H1 (cell line): ENCODE measurements around the gene ARMC7. TPM values are rescaled to one million over a fixed set of nuclear protein-coding genes. Genes with fewer than 3 reads are reported as not detected.

Experiments used
- CTCF ChIA-PET: fragments of 300-600 bp; sonication (Branson Sonifier 250); formaldehyde crosslinking; loops from one replicate; lab custom pipeline; 2021; ENCODE audit not compliant: partially characterized antibody; lab: Charles Lee
- POLR2A ChIA-PET: fragments of 300-600 bp; sonication (Branson Sonifier 250); formaldehyde crosslinking; loops from one replicate; lab custom pipeline; 2021; ENCODE audit warnings: inconsistent platforms; ENCODE audit not compliant: partially characterized antibody; lab: Charles Lee
- DNase-seq, 2 experiments: peaks; one replicate each; pipeline versions ENCODE4 v3.0.0 to v3.0.0-alpha.2; 2010 to 2022; ENCODE audit warnings: low spot score in 2 of 2, low read depth in 1 of 2, mixed read lengths in 1 of 2
- FAIRE-seq: peaks from 2 replicates; lab custom pipeline; 2011; peaks lifted over from hg19 to GRCh38; lab: Jason Lieb, UNC
- H2AFZ ChIP-seq: 2 replicates; pipeline ENCODE4 v1.8.1; 2012; ENCODE audit warnings: low read length, inconsistent platforms
- H2AK5ac ChIP-seq: 2 replicates; pipeline ENCODE4 v1.6.1; 2013; ENCODE audit warnings: low read depth, low read length
- H2BK120ac ChIP-seq: replicated peaks from 2 replicates; pipeline ENCODE3; 2013; ENCODE audit warnings: low read depth, low read length, inconsistent platforms
- H2BK12ac ChIP-seq: 2 replicates; pipeline ENCODE4 v1.6.1; 2013; ENCODE audit warnings: low read depth, low read length
- H2BK15ac ChIP-seq: 2 replicates; pipeline ENCODE4 v1.6.1; 2013; ENCODE audit warnings: low read length
- H2BK20ac ChIP-seq: 2 replicates; pipeline ENCODE4 v1.6.1; 2013; ENCODE audit warnings: low read length
- H2BK5ac ChIP-seq: 2 replicates; pipeline ENCODE4 v1.6.1; 2013; ENCODE audit warnings: low read depth, low read length
- H3K14ac ChIP-seq: 2 replicates; pipeline ENCODE4 v1.6.1; 2013; ENCODE audit warnings: inconsistent platforms; ENCODE audit not compliant: insufficient read length
- H3K18ac ChIP-seq: 2 replicates; pipeline ENCODE4 v1.6.1; 2013; ENCODE audit warnings: low read length; ENCODE audit errors: extremely low read depth
- H3K23ac ChIP-seq: 2 replicates; pipeline ENCODE4 v1.6.1; 2013; ENCODE audit warnings: inconsistent platforms; ENCODE audit not compliant: insufficient read length
- H3K23me2 ChIP-seq: 2 replicates; pipeline ENCODE4 v1.6.1; 2013; ENCODE audit warnings: low read depth, low read length
- H3K27ac ChIP-seq: 2 replicates; pipeline ENCODE4 v1.6.1; 2011; ENCODE audit warnings: low read depth, low read length, inconsistent platforms
- H3K27me3 ChIP-seq, 4 experiments: replicated peaks in 1 of 4; 1 replicate in 1 of 4; 2 replicates in 3 of 4; pipeline versions ENCODE4 v1.6.1 to v1.8.1; 2011 to 2013; ENCODE audit warnings: low read length in 3 of 4, mild to moderate bottlenecking in 3 of 4, inconsistent platforms in 2 of 4, mixed read lengths in 2 of 4, moderate library complexity in 1 of 4; ENCODE audit not compliant: control insufficient read depth in 3 of 4, insufficient read depth in 3 of 4; ENCODE audit errors: extremely low read depth in 1 of 4
- H3K36me3 ChIP-seq, 4 experiments: 2 replicates each; pipeline versions ENCODE4 v1.6.1 to v1.8.1; 2011 to 2013; ENCODE audit warnings: mild to moderate bottlenecking in 4 of 4, low read length in 3 of 4, moderate library complexity in 2 of 4, control low read depth in 1 of 4, inconsistent platforms in 1 of 4; ENCODE audit not compliant: insufficient read depth in 4 of 4, control insufficient read depth in 2 of 4
- H3K4ac ChIP-seq: replicated peaks from 2 replicates; pipeline ENCODE3; 2013; ENCODE audit warnings: low read length, low read depth, mixed read lengths, inconsistent platforms; ENCODE audit not compliant: insufficient read length
- H3K4me1 ChIP-seq, 4 experiments: replicated peaks in 1 of 4; 1 replicate in 1 of 4; 2 replicates in 3 of 4; pipeline versions ENCODE4 v1.6.1 to v1.8.1; 2011 to 2013; ENCODE audit warnings: low read length in 3 of 4, inconsistent platforms in 2 of 4, mixed read lengths in 1 of 4; ENCODE audit not compliant: insufficient read depth in 4 of 4, control insufficient read depth in 3 of 4
- H3K4me2 ChIP-seq, 2 experiments: 2 replicates each; pipeline versions ENCODE4 v1.6.1 to v1.8.1; 2011 to 2013; ENCODE audit warnings: low read depth in 2 of 2, low read length in 2 of 2, control low read depth in 1 of 2, inconsistent platforms in 1 of 2, mild to moderate bottlenecking in 1 of 2; ENCODE audit not compliant: insufficient read depth in 1 of 2
- H3K4me3 ChIP-seq, 4 experiments: fragments of 200-600, 300-600 bp in 1 of 4; sonication (generic), shearing (Covaris generic), sonication (Bioruptor Twin) in 1 of 4; 2 replicates each; pipeline versions ENCODE4 v1.5.1 to v1.8.1; 2011 to 2016; ENCODE audit warnings: low read length in 4 of 4, low read depth in 3 of 4, control low read depth in 2 of 4, inconsistent platforms in 2 of 4, mild to moderate bottlenecking in 2 of 4, mixed read lengths in 1 of 4, moderate library complexity in 1 of 4; ENCODE audit not compliant: insufficient read depth in 2 of 4; ENCODE audit errors: extremely low read depth in 1 of 4
- H3K56ac ChIP-seq: replicated peaks from 2 replicates; pipeline ENCODE3; 2013; ENCODE audit warnings: low read depth, mild to moderate bottlenecking, mixed read lengths, low read length, inconsistent platforms; ENCODE audit not compliant: insufficient read length
- H3K79me1 ChIP-seq: 2 replicates; pipeline ENCODE4 v1.6.1; 2013; ENCODE audit warnings: low read depth, low read length, control low read depth
- H3K79me2 ChIP-seq, 2 experiments: 2 replicates each; pipeline versions ENCODE4 v1.6.1 to v1.8.1; 2012 to 2013; ENCODE audit warnings: low read length in 2 of 2, mild to moderate bottlenecking in 2 of 2, inconsistent platforms in 1 of 2; ENCODE audit not compliant: insufficient read depth in 2 of 2, control insufficient read depth in 1 of 2
- H3K9ac ChIP-seq, 4 experiments: replicated peaks in 1 of 4; 1 replicate in 1 of 4; 2 replicates in 3 of 4; pipeline versions ENCODE4 v1.6.1 to v1.8.1; 2011 to 2013; ENCODE audit warnings: low read depth in 3 of 4, low read length in 3 of 4, control low read depth in 2 of 4, mild to moderate bottlenecking in 2 of 4, moderate library complexity in 2 of 4, inconsistent platforms in 1 of 4; ENCODE audit errors: extremely low read depth in 1 of 4
- H3K9me3 ChIP-seq, 2 experiments: 2 replicates each; pipeline versions ENCODE4 v1.6.1 to v1.8.1; 2012 to 2013; ENCODE audit warnings: mild to moderate bottlenecking in 2 of 2, moderate library complexity in 2 of 2, control low read depth in 1 of 2, inconsistent platforms in 1 of 2, low read depth in 1 of 2, low read length in 1 of 2, mixed read lengths in 1 of 2; ENCODE audit not compliant: insufficient read depth in 2 of 2
- H4K20me1 ChIP-seq, 2 experiments: replicated peaks in 1 of 2; 2 replicates each; pipeline versions ENCODE3 to v1.8.1; 2011 to 2013; ENCODE audit warnings: inconsistent platforms in 2 of 2, low read length in 2 of 2, mild to moderate bottlenecking in 1 of 2; ENCODE audit not compliant: insufficient read depth in 2 of 2, control insufficient read depth in 1 of 2
- H4K5ac ChIP-seq: 2 replicates; pipeline ENCODE4 v1.6.1; 2013; ENCODE audit warnings: low read length, low read depth, mixed read lengths, inconsistent platforms; ENCODE audit not compliant: insufficient read length
- H4K8ac ChIP-seq: 2 replicates; pipeline ENCODE4 v1.8.0; 2013; ENCODE audit warnings: mild to moderate bottlenecking, moderate library complexity, low read length, inconsistent platforms; ENCODE audit not compliant: insufficient read depth; ENCODE audit errors: extremely low read depth
- H4K91ac ChIP-seq: replicated peaks from 2 replicates; pipeline ENCODE3; 2013; ENCODE audit warnings: low read length, mixed read lengths, inconsistent platforms; ENCODE audit not compliant: insufficient read length
- CEBPB ChIP-seq: IDR thresholded peaks from 2 replicates; pipeline ENCODE4 v1.6.1; 2012; ENCODE audit warnings: low read depth, low read length
- CHD1 ChIP-seq: IDR thresholded peaks from 2 replicates; pipeline ENCODE4 v1.6.1; 2012; ENCODE audit warnings: low read depth, low read length, improper control_type of control experiment
- SP1 ChIP-seq: IDR thresholded peaks from 2 replicates; pipeline ENCODE4 v1.6.1; 2011; ENCODE audit warnings: low read depth, low read length
- WGBS, 2 experiments: shearing (Covaris generic) in 1 of 2; methylation state at CpG; one replicate each; pipeline versions ENCODE4 v1.1.6 to v1.1.7; 2013 to 2015; ENCODE audit warnings: low lambda C conversion rate in 2 of 2, mixed read lengths in 2 of 2, inconsistent platforms in 1 of 2, low coverage in 1 of 2, missing lambda C conversion rate in 1 of 2; ENCODE audit not compliant: insufficient replicate concordance in 2 of 2, insufficient coverage in 1 of 2, insufficient read length in 1 of 2; ENCODE audit errors: extremely low coverage in 1 of 2, missing lambda C conversion rate in 1 of 2; 5-methylcytosine and 5-hydroxymethylcytosine counted together
- polyA plus RNA-seq, 7 experiments: library from polyadenylated mRNA; depleted of rRNA in 3 of 7; stranded (reverse) in 5 of 7; unstranded in 2 of 7; fragments of >200 nt in 5 of 7; fragments of 200-250 nt in 2 of 7; gene quantifications; 1 replicate in 5 of 7; 2 replicates in 1 of 7; 4 replicates in 1 of 7; pipeline versions ENCODE4 v1.2.1 to v1.2.3, GENCODE V29; 2011 to 2013; ENCODE audit warnings: missing spikeins in 2 of 7, mixed read lengths in 2 of 7
- total RNA-seq: library from RNA; stranded (reverse); fragmentation: NEBNext Ultra II Directional; extraction: Animal tissue kit (Norgen Biotek cat#: 25700); gene quantifications from 2 replicates; pipeline ENCODE4 v1.2.1, GENCODE V29; 2021

Gene ARMC7
- total and polyA plus RNA-seq, 2 of the 8 experiments (the other 6 are each of a cell fraction or from before 2014, with no cell fraction given), result 9.8 to 13.6 TPM

- Histone ChIP-seq H3K9ac (no peak overlapping the region), H2BK5ac (no peak overlapping the region)
- TF ChIP-seq SP1, result no peak
- no peak for TF ChIP-seq CEBPB
- TF ChIP-seq CHD1, result no peak
- TF ChIP-seq, all 59 proteins: peak for 0
- no peaks in the 10 kb centered on the region for H3K27me3 ChIP-seq
- H3K27ac ChIP-seq, result no peak overlapping the region
- peaks cover under 1% of the 10 kb centered on the region; the same call in 1 of the 2 replicates for H3K23me2 ChIP-seq
- H3K4ac ChIP-seq, result no peak overlapping the region
- H3K36me3 ChIP-seq, result peaks cover 0 to 9% (median 2%) of the 10 kb centered on the region in 4 experiments; a peak in 5 of 8 replicates
- DNase-seq (no peak), FAIRE-seq (no peak)
- H2BK20ac ChIP-seq, result no peak overlapping the region
- no peak overlapping the region for H3K4me3 ChIP-seq
- no peaks in the 10 kb centered on the region for H3K79me1 ChIP-seq
- no peak overlapping the region for H2BK15ac ChIP-seq
- WGBS, 2 experiments, result 84% methylated on average over 11 of the region's 14 CpGs; no CpG with 5 or more reads in 1 of the 2 experiments
- H4K8ac ChIP-seq, result no peak overlapping the region
- no peaks in the 10 kb centered on the region; a peak in 1 of 7 replicates for H3K4me1 ChIP-seq
- POLR2A ChIA-PET, result interaction anchor here (1.2 to 8.7 kb wide), 6 partner anchors 10 to 54 kb away, joined by 3 to 32 read pairs (median 4); partner anchors contain the start of genes JPT1 and SLC16A5
- H4K5ac ChIP-seq, result no peak overlapping the region
- H3K9me3 ChIP-seq, result peaks cover 0 to 3% of the 10 kb centered on the region in 2 experiments; a peak in 2 of 4 replicates
- H4K20me1 ChIP-seq, result no peaks in the 10 kb centered on the region
- H2AK5ac ChIP-seq, result no peak overlapping the region
- no peaks in the 10 kb centered on the region for H3K79me2 ChIP-seq
- no peak overlapping the region for H3K18ac ChIP-seq
- H2BK120ac ChIP-seq, result no peak overlapping the region
- no peak overlapping the region for H2AFZ ChIP-seq
- no peak overlapping the region for H3K56ac ChIP-seq
- CTCF ChIA-PET, result interaction anchor here (0.6 to 6.2 kb wide), 26 partner anchors 8 to 308 kb away, joined by 3 to 81 read pairs (median 7); partner anchors contain the start of genes MRPL58, NT5C, SLC16A5 and SUMO2
- H4K91ac ChIP-seq, result no peak overlapping the region
- H2BK12ac ChIP-seq, result no peak overlapping the region
- no peak overlapping the region for H3K14ac ChIP-seq
- no peak overlapping the region for H3K4me2 ChIP-seq
- no peak overlapping the region for H3K23ac ChIP-seq
Measured at GRCh38 chr17:75103601-75104554, 5.9 kb upstream of the ARMC7 start.
